Prostate gland (tissue), 2 donors: ENCODE data around the gene TAS1R1. TPM values are rescaled to one million over a fixed set of nuclear protein-coding genes. Genes with fewer than 3 reads are reported as not detected.

Source experiments
- DNase-seq: peaks from one replicate; pipeline ENCODE4 v3.0.0-alpha.2; 2019; ENCODE audit warnings: low spot score
- H3K27ac ChIP-seq, 2 donors: fragments of 200-600 bp; sonication (generic); 2 replicates each; pipeline ENCODE4 v1.5.1; 2017 to 2019
- H3K27me3 ChIP-seq: fragments of 200-600 bp; sonication (generic); replicated peaks from 2 replicates; pipeline ENCODE4 v1.5.1; 2019; ENCODE audit not compliant: insufficient read depth
- H3K36me3 ChIP-seq, 2 donors: fragments of 200-600 bp; sonication (generic); 1 replicate in 1 of 2; 2 replicates in 1 of 2; pipeline versions ENCODE4 v1.5.1 to v1.8.1; 2017 to 2019
- H3K4me1 ChIP-seq: fragments of 200-600 bp; sonication (generic); replicated peaks from 2 replicates; pipeline ENCODE4 v1.5.1; 2019
- H3K4me3 ChIP-seq, 2 donors: fragments of 200-600 bp; sonication (generic); 2 replicates each; pipeline ENCODE4 v1.5.1; 2017 to 2019
- H3K9me3 ChIP-seq: fragments of 200-600 bp; sonication (generic); 2 replicates; pipeline ENCODE4 v1.5.1; 2017
- CTCF ChIP-seq, 4 experiments: fragments of 200-600 bp in 2 of 4; fragments of 450-650 bp in 2 of 4; sonication (generic) in 2 of 4; IDR thresholded peaks; 1 replicate in 3 of 4; 2 replicates in 1 of 4; pipeline ENCODE4 v1.5.1; 2016 to 2019; ENCODE audit warnings: antibody characterized with exemption in 4 of 4, mild to moderate bottlenecking in 2 of 4, moderate library complexity in 2 of 4
- POLR2A ChIP-seq: fragments of 450-650 bp; IDR thresholded peaks from one replicate; pipeline ENCODE4 v1.6.1; 2016; ENCODE audit warnings: antibody characterized with exemption, mild to moderate bottlenecking
- POLR2AphosphoS5 ChIP-seq: sonication (generic); formaldehyde crosslinking; IDR thresholded peaks from one replicate; pipeline ENCODE4 v1.6.1; 2017; ENCODE audit warnings: antibody characterized with exemption
- WGBS: methylation state at CpG from one replicate; pipeline ENCODE4 v1.1.5; 2018; 5-methylcytosine and 5-hydroxymethylcytosine counted together
- intact Hi-C: fragments of 100-400 bp; cut with DNase I; formaldehyde crosslinking; loops from one replicate; pipeline ENCODE4 v1.14.2; 2022
- total RNA-seq, 2 donors: library from RNA; depleted of rRNA; stranded (reverse); fragments of >200 nt; gene quantifications; one replicate each; pipeline ENCODE4 v1.1.0, GENCODE V29; 2016

TAS1R1 gene
- total RNA-seq, 2 donors from 2014 or later = 1.5 TPM; not detected in 1

GRCh38 chr1:6545276-6546112 is 9.6 kb upstream of the TAS1R1 start:
- Histone ChIP-seq H3K4me1 (no peaks in the 10 kb centered on the region), H3K9me3 (no peaks in the 10 kb centered on the region), H3K4me3 (no peak overlapping the region), H3K36me3 (no peaks in the 10 kb centered on the region), H3K27ac (no peak overlapping the region), H3K27me3 (no peaks in the 10 kb centered on the region)
- TF ChIP-seq POLR2AphosphoS5 (no peak), CTCF (IDR thresholded peaks at IDR 0.05) (no peak), POLR2A (no peak)
- intact Hi-C loops = no loop called here
- 59% methylated on average over 10 of the region's 10 CpGs for WGBS
- no peak for DNase-seq

- TF ChIP-seq POLR2AphosphoS5 (no peak), CTCF (IDR thresholded peaks at IDR 0.05) (no peak), POLR2A (no peak)
- Histone ChIP-seq H3K4me1 (no peaks in the 10 kb centered on the region), H3K27me3 (no peaks in the 10 kb centered on the region), H3K9me3 (no peaks in the 10 kb centered on the region), H3K36me3 (no peaks in the 10 kb centered on the region), H3K4me3 (no peak overlapping the region), H3K27ac (no peak overlapping the region)
- intact Hi-C loops = no loop called here
- no peak for DNase-seq
- WGBS = 78% methylated on average over 5 of the region's 5 CpGs
Measured at GRCh38 chr1:6546326-6546725, 8.8 kb upstream of the TAS1R1 start.

- no peak for DNase-seq
- 54% methylated on average over 4 of the region's 4 CpGs for WGBS
- H3K27me3 ChIP-seq = no peaks in the 10 kb centered on the region
Measured at GRCh38 chr1:6547301-6547700, 7.8 kb upstream of the TAS1R1 start.

GRCh38 chr1:6554031-6554906 is 838 bp upstream of the TAS1R1 start, which contains the start of gene NOL9:
NOL9 (minus strand) TSS chr1:6554513; CDS start chr1:6554502, 11 bp downstream.
- no peaks in the 10 kb centered on the region for H3K27me3 ChIP-seq
- 3% methylated on average over 55 of the region's 87 CpGs for WGBS
- H3K4me1 ChIP-seq = no peaks in the 10 kb centered on the region
- H3K27ac ChIP-seq = peak within 1 kb of the TSS; percentile 55 to 66
- intact Hi-C loops = loop anchor here (2.0 kb wide), 3 partner anchors 27 to 81 kb away; no protein-coding TSS in a partner anchor
- H3K9me3 ChIP-seq = no peaks in the 10 kb centered on the region
- no peaks in the 10 kb centered on the region for H3K36me3 ChIP-seq
- TF ChIP-seq CTCF (IDR thresholded peaks at IDR 0.05) = peak; percentile 95 to 99 (median 98)
- peak; percentile 42 for TF ChIP-seq POLR2A
- peak; percentile 91 for TF ChIP-seq POLR2AphosphoS5
- H3K4me3 ChIP-seq = peak within 1 kb of the TSS; percentile 85 to 98
- peak; percentile 89 for DNase-seq

More at GRCh38 chr1:6547301-6547700, 7.8 kb upstream of the TAS1R1 start:
- no peak overlapping the region for H3K4me3 ChIP-seq
- H3K36me3 ChIP-seq = no peaks in the 10 kb centered on the region
- no peaks in the 10 kb centered on the region for H3K4me1 ChIP-seq
- H3K9me3 ChIP-seq = no peaks in the 10 kb centered on the region
- intact Hi-C loops = no loop called here
- TF ChIP-seq CTCF (IDR thresholded peaks at IDR 0.05) (no peak), POLR2AphosphoS5 (no peak), POLR2A (no peak)
- H3K27ac ChIP-seq = no peak overlapping the region
